Panc1 (cell line): ENCODE results near the gene FAM120B.

Experiments
- CTCF ChIP-seq: fragments of 450-650 bp; IDR thresholded peaks from 2 replicates; pipeline ENCODE4 v1.5.1; 2017; ENCODE audit warnings: mild to moderate bottlenecking
- POLR2AphosphoS5 ChIP-seq: IDR thresholded peaks from 2 replicates; pipeline ENCODE4 v1.6.1; 2012; ENCODE audit warnings: mild to moderate bottlenecking, low read depth, low read length, moderate library complexity
- TCF7L2 ChIP-seq: IDR thresholded peaks from 2 replicates; pipeline ENCODE4 v1.6.1; 2011; ENCODE audit warnings: mild to moderate bottlenecking, low read depth, low read length, inconsistent platforms

DNA sequence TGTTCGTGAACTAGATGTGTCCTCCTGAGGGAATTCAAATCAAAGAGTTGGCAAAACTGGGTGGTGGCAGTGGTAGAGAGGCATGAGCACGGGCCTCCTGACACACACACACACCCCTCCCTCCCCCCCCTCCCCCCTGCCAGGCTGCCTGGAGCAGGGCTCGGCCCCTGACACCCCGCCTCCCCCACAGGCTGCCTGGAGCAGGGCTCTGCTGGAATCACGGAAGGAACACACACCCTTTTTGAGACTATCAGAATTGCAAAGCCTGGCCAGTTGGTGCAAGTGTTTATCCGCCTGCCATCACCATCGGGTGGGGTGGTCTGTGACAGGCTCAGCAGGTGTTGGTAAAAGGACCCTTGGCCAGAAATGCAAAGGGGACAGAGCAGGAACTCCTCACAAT lies 59.0 kb downstream of the FAM120B start:
- TF ChIP-seq POLR2AphosphoS5 (no peak), CTCF (no peak), TCF7L2 (no peak)
